HFFc6 (cell line): Measurements from ENCODE around the gene MRPS11. TPM values are rescaled to one million over a fixed set of nuclear protein-coding genes. Genes with fewer than 3 reads are reported as not detected.

ENCODE experiments used
- DNase-seq: peaks from one replicate; pipeline ENCODE4 v3.0.0-alpha.2; 2018
- H3K27ac Mint-ChIP-seq: 2 replicates; pipeline ENCODE4 v1.8.0; 2020; ENCODE audit warnings: mild to moderate bottlenecking, mixed read lengths
- H3K27me3 Mint-ChIP-seq: 2 replicates; pipeline ENCODE4 v1.8.0; 2021; ENCODE audit warnings: mild to moderate bottlenecking, moderate library complexity, mixed read lengths; ENCODE audit not compliant: insufficient read depth
- H3K36me3 Mint-ChIP-seq: 2 replicates; pipeline ENCODE4 v1.8.0; 2021; ENCODE audit warnings: low read depth, mixed read lengths
- H3K4me1 Mint-ChIP-seq: 2 replicates; pipeline ENCODE4 v1.8.0; 2020; ENCODE audit warnings: low read depth, mixed read lengths
- H3K4me3 Mint-ChIP-seq: 2 replicates; pipeline ENCODE4 v1.8.0; 2020; ENCODE audit warnings: mild to moderate bottlenecking, moderate library complexity, mixed read lengths
- H3K9me3 Mint-ChIP-seq: 2 replicates; pipeline ENCODE4 v1.8.0; 2020; ENCODE audit warnings: mild to moderate bottlenecking, mixed read lengths
- long read RNA-seq: library from polyadenylated mRNA; unstranded; transcript quantifications from one replicate; pipeline ENCODE4 v2.0.0, GENCODE V29; 2019
- total RNA-seq, 6 experiments: library from RNA; stranded (reverse); fragmentation: NEBNext Ultra II Directional; extraction: Animal tissue kit (Norgen Biotek cat#: 25700); gene quantifications; 2 replicates in 1 of 6; 3 replicates in 5 of 6; pipeline ENCODE4 v1.2.3, GENCODE V29; 2021
- TF ChIP-seq, protein P1 (sequence below): fragments of 200-600 bp; sonication (generic); IDR thresholded peaks from 2 replicates; pipeline ENCODE4 v1.5.0; 2021; ENCODE audit warnings: antibody characterized with exemption, mild to moderate bottlenecking

The MRPS11 gene
- total RNA-seq: 10 to 100 TPM; 63.4 to 75.9 (median 69.4) TPM
- long read RNA-seq, transcript MRPS11-201 (6 exons, 3,644 nt): major isoform, 52 of 83 reads
- long read RNA-seq, partial matches to known transcripts: 4 of 83 reads
- long read RNA-seq, other reads (novel, unspliced or antisense): 26 of 83 reads

DNA sequence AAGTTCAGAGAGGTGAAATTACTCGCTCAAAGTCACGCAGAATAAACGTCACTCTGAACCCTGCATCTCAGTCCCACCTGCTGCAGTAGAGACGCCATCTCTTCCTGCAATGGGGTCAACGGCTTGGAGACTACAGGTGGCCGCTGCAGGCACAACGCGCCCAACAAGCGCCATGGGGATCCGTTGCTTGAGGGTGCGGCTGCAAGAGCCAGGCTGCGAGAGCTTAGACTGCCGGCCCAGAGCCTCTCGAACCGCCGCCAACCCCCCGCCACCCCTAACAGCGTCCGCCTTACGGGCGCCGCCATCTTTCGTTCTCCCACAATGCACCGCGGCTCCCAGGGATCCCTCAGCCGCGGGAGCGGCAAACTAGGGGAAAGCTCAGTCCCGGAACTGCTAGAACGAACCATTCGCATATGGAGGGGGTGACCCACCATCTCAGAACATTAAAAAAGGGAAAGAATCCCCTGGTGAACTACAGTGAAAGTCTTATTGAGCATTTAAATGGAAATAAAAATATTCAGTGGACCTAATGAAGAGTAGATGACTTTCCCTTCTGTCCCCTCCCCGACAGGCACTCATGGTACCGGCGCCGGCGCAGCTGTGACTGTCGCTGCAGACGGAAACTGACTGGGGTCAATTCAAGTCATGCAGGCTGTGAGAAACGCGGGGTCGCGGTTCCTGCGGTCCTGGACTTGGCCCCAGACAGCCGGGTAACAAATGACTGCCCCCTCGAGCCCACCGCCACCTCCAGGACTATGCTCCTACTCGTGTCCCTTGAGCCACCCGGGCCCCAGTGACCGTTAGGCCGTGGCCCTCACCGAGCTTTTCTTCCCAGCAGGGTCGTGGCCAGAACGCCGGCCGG lies at the start of gene MRPS11, which contains the start of gene MRPL46:
Gene MRPS11 (plus strand): TSS at position 636 of the 862 bp plus-strand sequence. CDS start 10 bp downstream, at position 646.
Gene MRPL46 (minus strand): TSS at position 316 of the 862 bp plus-strand sequence. CDS start 11 bp downstream, at position 305.
- TF ChIP-seq, protein P1, sequence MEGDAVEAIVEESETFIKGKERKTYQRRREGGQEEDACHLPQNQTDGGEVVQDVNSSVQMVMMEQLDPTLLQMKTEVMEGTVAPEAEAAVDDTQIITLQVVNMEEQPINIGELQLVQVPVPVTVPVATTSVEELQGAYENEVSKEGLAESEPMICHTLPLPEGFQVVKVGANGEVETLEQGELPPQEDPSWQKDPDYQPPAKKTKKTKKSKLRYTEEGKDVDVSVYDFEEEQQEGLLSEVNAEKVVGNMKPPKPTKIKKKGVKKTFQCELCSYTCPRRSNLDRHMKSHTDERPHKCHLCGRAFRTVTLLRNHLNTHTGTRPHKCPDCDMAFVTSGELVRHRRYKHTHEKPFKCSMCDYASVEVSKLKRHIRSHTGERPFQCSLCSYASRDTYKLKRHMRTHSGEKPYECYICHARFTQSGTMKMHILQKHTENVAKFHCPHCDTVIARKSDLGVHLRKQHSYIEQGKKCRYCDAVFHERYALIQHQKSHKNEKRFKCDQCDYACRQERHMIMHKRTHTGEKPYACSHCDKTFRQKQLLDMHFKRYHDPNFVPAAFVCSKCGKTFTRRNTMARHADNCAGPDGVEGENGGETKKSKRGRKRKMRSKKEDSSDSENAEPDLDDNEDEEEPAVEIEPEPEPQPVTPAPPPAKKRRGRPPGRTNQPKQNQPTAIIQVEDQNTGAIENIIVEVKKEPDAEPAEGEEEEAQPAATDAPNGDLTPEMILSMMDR: no peak
- Mint-ChIP-seq H3K4me3 (peak within 1 kb of the TSS; percentile 92), H3K27me3 (no peaks in the 10 kb centered on the region; the same call in 1 of the 2 replicates), H3K9me3 (no peaks in the 10 kb centered on the region), H3K27ac (peak within 1 kb of the TSS; percentile 98), H3K4me1 (peaks cover 47% of the 10 kb centered on the region), H3K36me3 (peaks cover 25% of the 10 kb centered on the region)
- peak; percentile 76 for DNase-seq

DNA sequence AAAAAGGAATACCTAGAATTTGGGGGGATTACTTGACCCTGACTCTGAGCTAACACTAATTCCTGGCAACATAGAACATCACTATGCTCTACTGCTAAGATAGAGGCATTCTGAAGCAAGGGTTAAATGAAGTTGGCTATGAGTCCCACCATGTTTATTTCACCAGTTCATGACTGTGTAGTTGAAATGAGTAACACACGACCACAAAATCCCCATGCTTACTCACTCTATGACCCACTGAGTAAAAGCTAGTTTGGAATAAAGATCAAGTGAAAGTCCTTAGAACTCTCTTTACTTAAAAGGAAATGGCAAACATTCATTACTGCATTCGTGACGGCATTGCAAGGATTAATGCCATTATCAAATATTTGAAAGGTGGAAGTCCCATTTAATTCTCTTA lies 47.7 kb upstream of the MRPS11 start:
- Mint-ChIP-seq H3K27me3 (no peaks in the 10 kb centered on the region; the same call in 1 of the 2 replicates), H3K4me1 (no peaks in the 10 kb centered on the region), H3K27ac (no peak overlapping the region), H3K9me3 (no peaks in the 10 kb centered on the region), H3K36me3 (no peaks in the 10 kb centered on the region), H3K4me3 (no peak overlapping the region)
- TF ChIP-seq, protein P1: no peak
- peak; percentile 39 for DNase-seq

DNA sequence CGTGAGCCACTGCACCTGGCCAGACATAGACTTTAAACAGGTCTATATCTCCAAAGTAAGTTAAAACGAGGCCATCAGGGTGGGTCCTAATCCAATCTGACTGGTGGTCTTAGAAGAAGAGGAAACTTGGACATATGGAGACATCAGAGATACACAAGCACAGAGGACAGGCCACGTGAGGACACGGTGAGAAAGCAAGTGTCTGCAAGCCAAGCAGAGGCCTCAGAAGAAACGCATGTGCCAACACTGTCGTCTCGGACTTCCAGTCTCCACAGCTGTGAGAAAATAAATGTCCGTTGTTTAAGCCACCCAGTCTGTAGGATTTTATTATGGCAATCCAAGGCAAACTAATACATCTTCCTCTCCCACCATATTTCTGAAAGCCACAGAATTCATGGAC lies 44.2 kb upstream of the MRPS11 start:
- no peaks in the 10 kb centered on the region for H3K36me3 Mint-ChIP-seq
- no peaks in the 10 kb centered on the region for H3K4me1 Mint-ChIP-seq
- TF ChIP-seq, protein P1: no peak
- no peak overlapping the region for H3K27ac Mint-ChIP-seq
- peaks cover 7% of the 10 kb centered on the region for H3K27me3 Mint-ChIP-seq
- H3K9me3 Mint-ChIP-seq: no peaks in the 10 kb centered on the region
- DNase-seq: no peak
- H3K4me3 Mint-ChIP-seq: no peak overlapping the region

DNA sequence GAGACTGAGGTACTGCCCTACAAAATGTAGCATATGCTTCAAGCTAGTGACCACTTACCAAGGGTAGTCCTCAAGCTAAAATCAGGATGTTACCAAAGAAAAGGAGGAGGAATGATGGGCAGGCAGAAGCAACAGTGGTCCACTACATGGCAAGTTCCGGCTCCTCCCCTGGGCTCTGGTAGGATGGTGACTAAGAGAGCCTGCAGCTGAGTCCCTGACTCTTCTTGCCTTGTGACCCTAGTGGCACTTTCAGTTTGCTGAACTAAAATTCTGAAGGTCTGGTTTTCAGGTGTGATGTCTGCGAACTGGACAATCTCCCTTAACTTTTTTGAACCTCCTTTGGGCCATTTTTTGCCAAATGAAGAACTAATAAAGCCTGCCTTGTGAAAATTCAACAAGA lies 41.2 kb upstream of the MRPS11 start:
- peaks cover 17% of the 10 kb centered on the region for H3K27me3 Mint-ChIP-seq
- H3K4me3 Mint-ChIP-seq: no peak overlapping the region
- H3K9me3 Mint-ChIP-seq: no peaks in the 10 kb centered on the region
- DNase-seq: no peak
- H3K4me1 Mint-ChIP-seq: no peaks in the 10 kb centered on the region
- TF ChIP-seq, protein P1: no peak
- no peak overlapping the region for H3K27ac Mint-ChIP-seq
- H3K36me3 Mint-ChIP-seq: no peaks in the 10 kb centered on the region

DNA sequence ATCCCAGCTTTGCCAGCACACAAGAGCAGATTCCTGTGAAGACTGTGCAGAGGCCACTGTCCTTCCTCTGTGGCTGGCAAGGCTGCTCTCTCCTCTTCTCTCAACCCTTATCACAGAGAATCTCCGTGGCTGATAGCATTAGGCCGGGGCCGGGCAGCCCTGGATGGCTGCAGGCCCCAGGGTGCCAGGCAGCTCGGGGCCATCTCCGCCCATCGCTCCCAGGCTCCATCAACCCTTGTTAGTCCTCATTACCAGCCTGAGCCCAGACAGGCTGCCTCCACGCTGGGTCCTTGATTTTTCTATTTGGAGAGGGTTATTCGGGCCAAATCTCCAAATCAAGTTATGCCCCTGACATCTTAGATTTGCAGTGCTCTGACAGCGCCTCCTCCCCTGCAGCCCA lies 39.5 kb upstream of the MRPS11 start:
- no peak overlapping the region for H3K4me3 Mint-ChIP-seq
- no peaks in the 10 kb centered on the region for H3K4me1 Mint-ChIP-seq
- no peak overlapping the region for H3K27ac Mint-ChIP-seq
- H3K9me3 Mint-ChIP-seq: no peaks in the 10 kb centered on the region
- H3K27me3 Mint-ChIP-seq: peaks cover 18% of the 10 kb centered on the region
- DNase-seq: no peak
- TF ChIP-seq, protein P1: no peak
- H3K36me3 Mint-ChIP-seq: no peaks in the 10 kb centered on the region
